GDM1 (cell line): ENCODE data around the gene SEMA3C.

Source experiments
- DNase-seq: peaks from one replicate; lab custom pipeline; 2025; lab: John Stamatoyannopoulos, UW

Gene SEMA3C

DNA sequence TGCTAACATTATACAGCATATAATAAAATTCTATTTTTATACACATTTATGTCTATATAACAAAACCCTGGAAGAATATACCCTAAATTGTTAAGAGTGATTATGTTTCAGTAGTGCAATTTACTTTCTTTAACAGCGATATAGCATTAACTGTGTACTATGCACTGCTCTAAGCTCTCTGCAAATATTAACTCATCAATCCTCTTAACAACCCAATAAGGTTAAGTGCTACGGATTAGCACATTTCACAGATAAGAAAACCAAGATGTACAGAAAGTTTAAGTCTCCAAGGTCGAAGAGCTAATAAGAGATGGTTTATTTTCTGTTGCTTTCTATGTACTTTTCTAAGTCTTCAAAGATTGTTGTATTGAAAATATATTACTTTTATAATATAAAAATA, 95.8 kb downstream of the SEMA3C start:
- DNase-seq: no peak

DNA sequence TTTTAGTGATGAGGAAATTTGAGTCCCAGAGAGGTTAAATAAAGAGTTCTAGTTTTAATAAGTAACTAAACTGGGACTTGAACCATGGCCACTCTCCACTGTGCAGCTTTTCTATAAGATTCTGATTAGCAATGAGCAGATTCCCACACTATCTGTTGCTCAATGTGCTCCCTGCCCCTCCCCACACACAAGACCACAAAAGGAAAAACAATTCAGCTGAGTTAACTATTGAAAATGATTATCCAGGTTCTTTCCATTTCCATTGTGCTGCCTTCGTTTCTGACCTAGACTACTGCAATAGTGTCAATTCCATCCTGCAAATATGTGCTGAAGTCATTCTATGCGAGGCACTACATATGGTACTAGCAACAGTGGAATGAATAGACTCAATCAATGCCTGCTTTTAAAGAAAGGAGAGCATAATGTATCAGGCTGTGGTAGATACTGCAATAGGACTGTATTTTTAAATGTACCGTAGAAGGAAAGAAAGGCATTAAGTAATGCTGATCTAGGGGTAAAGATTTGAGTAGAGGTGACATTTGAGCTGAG, 97.0 kb downstream of the SEMA3C start:
- no peak for DNase-seq

GRCh38 chr7:80819503-80819902, 99.3 kb downstream of the SEMA3C start:
- no peak for DNase-seq

DNA sequence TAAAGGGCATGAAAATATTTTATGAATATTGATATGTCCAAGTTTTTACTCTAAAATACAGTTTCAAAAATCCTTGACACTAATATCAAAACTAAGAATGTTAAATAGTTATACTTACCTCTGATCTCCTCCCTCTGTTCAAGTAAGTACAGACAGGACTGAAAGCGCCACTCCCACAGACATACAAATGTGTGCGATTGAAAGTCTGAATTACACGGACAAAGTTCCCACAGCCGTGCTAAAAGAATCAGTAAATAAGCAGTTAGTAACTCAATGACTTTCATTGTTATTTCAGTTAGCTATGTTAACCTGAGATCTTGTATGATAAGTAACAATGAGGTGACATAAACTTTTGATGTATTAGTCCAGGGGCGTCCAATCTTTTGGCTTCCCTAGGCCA, 100.7 kb downstream of the SEMA3C start:
- no peak for DNase-seq

DNA sequence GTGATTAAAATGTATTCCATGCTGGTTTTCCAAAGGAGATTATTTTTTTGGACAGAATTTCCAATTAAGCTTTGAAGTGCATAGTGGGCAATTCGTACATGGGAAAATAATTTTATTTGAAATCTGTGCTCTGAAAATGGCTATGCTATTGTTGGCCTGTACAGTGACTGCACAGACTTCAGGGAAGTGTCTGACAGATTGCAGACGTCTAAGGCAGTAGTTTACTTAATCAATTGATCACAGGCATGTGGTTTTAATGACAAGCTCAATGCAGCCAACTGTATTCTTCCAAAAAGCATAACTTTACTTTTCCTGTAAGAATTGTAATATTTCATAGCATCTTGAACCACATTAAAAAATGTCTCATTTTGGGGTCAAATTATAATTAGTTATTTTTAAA, 102.0 kb downstream of the SEMA3C start:
- DNase-seq: no peak

DNA sequence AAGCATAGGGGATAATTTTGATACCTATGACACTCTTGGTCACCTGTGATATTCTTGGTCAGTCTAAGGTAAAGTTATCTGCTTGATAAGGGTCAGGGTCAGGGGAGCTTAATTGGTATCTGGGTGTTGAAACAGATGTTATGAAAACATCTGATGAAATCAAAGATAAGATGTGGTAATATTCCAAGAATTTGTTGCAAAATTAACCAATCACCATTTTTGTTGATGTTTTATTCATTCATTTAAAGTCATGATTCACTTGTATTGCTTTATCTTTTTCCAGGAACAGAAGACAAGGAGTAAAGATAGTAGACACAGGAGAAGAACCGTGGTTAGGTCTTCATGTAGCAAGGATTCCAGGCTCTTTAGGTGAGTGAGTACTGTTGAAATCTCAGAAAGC, 103.1 kb downstream of the SEMA3C start:
- no peak for DNase-seq

- no peak for DNase-seq
These were observed 109.3 kb downstream of the SEMA3C start for GRCh38 chr7:80809545-80809944.

- no peak for DNase-seq
These were observed 111.5 kb downstream of the SEMA3C start for GRCh38 chr7:80807166-80807900.

- no peak for DNase-seq
These were observed 112.2 kb downstream of the SEMA3C start for GRCh38 chr7:80806663-80807062.

DNA sequence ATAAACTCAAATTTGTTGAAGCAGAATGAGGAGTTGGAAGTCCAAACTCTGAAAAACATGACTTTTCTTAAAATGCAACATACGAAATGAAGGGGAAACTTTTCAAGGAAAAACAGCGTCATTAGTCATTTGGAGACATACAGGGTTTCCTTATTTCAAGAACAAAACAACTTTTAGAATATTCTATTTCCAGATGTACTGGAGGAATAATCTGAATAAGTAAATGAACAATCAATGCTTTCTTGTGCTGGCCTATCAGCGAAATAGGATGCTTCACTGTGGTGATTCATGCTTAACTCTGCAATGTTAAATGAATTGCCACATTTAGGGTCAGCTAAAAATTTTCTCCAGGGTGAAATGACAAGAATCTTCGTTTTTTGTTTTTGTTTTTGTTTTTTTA, 114.3 kb downstream of the SEMA3C start:
- DNase-seq: no peak

- DNase-seq: no peak
These were observed 116.3 kb downstream of the SEMA3C start for GRCh38 chr7:80802527-80802926.

DNA sequence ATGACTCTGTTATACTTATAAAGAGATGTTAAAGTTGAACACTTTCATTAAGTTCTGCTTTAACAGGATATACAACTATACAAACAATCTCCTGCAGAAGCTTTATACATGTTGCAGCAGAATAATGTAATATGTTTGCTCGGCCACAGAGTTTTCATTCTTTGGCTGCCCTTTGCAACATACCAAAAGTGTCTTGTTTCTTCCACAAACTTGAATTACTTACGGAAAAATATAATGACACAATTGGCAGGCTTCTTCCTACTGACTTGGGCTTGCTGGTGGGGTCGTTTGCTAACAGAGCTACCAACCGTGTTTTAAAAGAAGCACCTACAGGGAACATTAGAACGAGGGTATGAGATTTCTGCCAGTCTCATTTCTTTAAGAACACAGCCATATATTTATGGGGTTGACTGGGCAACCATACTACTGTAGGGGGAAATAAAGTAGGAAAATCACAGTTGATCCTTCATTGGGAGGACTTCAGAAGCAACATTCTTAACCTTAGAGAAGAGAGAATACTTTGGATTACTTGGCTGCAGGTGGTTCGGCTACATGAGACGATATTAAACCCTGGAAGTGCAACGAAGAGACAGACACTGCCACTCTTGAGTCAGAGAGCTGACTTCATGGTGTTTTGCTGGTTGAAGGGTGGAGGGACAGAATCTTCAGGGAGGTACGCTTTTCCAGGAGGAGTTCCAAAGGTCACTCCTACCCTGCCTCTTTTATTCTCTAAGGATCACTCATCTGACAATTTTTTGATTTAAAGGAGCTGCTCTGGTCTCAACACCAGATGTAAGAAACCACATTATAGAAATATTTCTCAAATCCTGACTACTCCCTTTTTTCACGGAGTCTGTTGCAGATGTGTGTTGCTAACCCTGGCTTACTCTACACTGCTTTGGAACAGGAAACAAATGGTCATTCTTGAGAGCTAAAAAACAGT, 123.9 kb downstream of the SEMA3C start:
- DNase-seq: no peak

GRCh38 chr7:80791509-80791929, 127.3 kb downstream of the SEMA3C start:
- no peak for DNase-seq

DNA sequence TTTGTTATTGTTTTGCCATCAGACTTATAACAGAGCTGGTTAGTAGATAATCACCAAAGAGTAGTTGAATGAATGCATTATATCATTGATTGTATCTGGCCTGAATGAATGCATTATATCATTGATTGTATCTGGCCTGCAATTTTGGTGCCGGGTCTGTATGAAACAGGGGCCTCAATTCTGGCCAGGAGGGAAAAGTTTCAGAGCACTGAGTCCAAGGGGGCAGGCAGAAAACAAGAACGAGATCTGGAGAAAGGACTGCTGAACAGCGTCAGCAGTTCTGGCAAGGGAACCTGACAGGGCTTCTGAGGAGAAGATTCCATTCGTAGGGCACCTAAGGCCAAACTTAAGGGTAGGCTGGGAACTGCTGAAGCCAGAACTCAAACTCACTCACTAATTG, 128.0 kb downstream of the SEMA3C start:
- DNase-seq: no peak

GRCh38 chr7:80787721-80788120, 131.1 kb downstream of the SEMA3C start:
- no peak for DNase-seq

DNA sequence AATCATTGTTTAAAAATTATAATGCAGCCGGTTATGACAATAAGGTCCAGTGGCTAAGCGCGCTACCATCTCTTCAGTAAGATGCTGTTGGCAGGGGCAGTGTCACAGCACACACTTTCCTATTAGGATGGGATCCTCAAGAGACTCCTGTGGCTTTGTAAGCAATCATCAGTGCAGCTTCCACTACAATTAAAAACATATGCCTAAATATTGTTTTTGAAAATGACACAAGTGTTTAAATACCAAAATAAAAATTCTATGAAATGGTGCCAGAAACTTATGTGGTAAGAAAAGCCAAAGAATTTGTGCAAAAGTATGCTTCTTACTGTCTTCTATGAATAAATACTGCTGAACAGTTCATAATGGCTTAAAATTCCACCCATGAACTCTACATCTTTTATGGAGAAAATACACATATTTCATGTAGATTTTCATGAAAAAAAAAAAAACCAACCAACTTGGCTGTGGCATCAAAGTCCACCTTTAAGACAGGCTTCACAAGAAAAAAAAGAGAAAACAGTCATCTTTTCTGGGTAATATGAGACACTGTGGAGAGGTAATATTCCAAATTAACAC, 132.8 kb downstream of the SEMA3C start:
- DNase-seq: no peak

- no peak for DNase-seq
These were observed 133.6 kb downstream of the SEMA3C start for GRCh38 chr7:80785276-80785675.

- no peak for DNase-seq
These were observed 135.0 kb downstream of the SEMA3C start for GRCh38 chr7:80783678-80784327.

GRCh38 chr7:80783186-80783677, 135.6 kb downstream of the SEMA3C start:
- no peak for DNase-seq

DNA sequence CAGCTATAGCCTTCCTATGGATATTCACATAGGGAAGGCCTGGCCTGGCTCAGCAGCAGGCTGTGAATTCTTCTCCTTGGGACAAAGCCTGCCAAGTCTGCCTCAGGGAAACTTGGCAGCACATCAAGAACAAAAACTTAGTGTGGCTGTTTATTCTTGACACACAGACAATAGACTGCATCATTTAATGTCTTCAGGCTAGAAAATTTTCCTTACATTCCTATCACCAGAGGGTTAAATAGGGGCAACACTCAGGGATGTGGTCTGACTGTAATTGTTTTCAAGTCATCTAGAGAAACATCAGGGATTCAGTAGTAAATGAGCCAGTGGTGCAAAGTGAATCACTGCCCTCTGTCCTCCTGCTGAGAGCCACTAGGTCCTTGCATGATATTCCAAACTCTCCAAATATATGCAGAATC, 137.3 kb downstream of the SEMA3C start:
- DNase-seq: no peak

DNA sequence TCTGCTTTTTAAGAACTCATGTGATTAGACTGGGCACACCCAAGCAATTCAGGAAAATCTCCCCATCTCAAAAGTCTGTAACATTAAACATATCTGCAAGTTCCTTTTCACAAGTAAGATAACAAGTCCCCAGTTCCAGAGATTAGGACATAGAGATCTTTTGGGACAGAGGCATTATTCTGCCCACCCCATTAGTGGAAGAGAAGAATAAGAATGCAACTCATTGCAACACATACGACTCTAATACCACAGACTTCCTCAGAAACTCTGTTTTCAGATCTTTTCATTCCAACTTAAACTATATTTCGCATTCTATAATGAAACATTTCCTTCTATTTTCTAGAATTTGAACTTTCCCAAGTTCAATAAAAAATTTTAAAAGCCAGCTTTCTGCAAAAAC, 137.7 kb downstream of the SEMA3C start:
- no peak for DNase-seq

DNA sequence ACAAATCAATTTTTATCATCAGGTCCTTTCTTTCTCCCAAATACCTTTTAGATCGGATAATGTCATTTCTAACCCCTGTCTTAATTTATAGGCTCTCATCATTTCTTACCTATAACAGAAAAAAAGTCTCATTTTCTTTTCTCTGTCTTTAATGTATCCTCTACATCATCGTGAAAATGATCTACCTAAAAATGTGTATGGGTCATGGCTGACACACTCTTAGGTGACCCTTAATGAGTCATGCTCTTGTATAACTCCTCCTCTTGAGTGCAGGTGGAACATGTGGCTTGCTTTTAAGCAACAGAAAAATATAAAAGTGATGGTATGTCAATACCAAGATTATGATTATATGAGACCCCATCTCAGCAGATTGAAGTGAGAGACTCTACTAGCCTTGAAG, 139.4 kb downstream of the SEMA3C start:
- DNase-seq: no peak
